Endothelial cell of hepatic sinusoid (primary cell): ENCODE results near the gene FOCAD.

Experiments
- in situ Hi-C: cut with HindIII; loops from 2 replicates; pipeline ENCODE4 v1.10.0; 2017; ENCODE audit warnings: low sequenced_read_pairs

The FOCAD gene

DNA sequence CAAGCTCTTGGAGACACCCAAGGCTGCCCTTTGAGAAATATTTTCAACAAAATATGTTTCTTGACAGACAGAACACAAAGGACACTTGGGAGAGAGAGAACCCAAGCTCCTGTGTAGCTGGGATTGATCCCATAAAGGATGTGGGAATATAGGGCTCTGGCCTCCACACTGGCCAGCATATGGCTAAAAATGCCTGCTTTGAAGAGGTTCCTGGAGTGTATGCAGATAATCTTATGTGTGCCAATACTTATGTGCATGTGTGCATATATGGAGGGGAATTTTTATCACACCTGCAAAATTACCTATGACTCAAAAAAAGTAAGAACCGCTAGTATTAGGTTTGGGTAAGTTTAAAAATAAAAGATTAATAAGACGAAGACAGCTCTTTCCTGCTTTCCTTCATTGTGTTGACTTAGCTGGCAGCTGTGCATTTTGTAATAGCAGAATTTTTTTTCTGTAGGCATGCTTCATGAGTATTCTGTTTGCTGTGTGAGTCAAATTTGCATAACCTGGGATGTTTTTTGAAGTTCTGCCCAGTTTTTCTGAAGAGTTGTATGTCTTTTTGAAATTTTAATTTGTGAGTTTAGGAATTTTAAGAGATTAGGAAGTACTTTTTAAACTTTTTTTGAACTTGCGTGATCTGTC, 304.7 kb downstream of the FOCAD start:
- in situ Hi-C loops, result no loop called here

- in situ Hi-C loops, result no loop called here
Measured at GRCh38 chr9:20989923-20990341, 305.9 kb downstream of the FOCAD start.

GRCh38 chr9:20990867-20991266, 306.8 kb downstream of the FOCAD start:
- in situ Hi-C loops, result no loop called here

DNA sequence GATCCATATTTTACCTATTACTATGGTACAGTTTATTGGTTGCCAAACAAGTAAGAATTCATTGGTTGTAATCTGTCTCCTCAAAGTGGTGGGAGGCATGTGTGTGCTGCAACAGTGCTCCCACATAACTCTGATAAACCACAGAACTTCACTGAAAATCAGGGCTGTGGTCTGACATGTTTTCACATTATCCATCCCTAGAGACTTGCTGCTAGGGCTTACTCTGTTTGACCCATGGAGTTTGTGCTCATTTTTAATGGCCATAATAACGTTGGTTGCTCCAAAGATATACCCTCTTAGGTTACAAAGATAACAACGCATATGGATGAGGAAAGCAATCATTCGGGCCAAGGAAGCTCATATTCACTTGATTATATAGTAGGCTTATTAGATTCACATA, 310.4 kb downstream of the FOCAD start:
- in situ Hi-C loops, result no loop called here

GRCh38 chr9:20995616-20996015, 311.6 kb downstream of the FOCAD start:
- in situ Hi-C loops, result no loop called here

DNA sequence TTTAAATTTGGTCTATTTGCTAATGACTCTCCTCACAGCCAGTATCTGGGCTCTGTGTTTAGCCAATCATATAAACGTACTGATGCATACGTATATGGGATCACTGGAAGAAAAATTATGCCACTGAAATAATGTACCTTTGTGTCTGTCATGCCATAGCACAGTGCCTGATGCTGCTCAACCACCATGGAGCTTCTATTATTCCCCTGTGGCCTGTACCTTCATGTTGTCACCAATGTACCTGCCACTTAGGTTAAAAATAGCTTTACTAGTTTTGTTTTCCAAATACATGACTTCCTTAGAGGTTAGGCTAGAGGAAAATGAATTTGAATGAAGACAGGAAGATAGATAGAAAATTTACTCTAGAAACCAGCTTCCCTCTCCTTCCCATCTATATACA, 312.8 kb downstream of the FOCAD start:
- in situ Hi-C loops, result no loop called here

DNA sequence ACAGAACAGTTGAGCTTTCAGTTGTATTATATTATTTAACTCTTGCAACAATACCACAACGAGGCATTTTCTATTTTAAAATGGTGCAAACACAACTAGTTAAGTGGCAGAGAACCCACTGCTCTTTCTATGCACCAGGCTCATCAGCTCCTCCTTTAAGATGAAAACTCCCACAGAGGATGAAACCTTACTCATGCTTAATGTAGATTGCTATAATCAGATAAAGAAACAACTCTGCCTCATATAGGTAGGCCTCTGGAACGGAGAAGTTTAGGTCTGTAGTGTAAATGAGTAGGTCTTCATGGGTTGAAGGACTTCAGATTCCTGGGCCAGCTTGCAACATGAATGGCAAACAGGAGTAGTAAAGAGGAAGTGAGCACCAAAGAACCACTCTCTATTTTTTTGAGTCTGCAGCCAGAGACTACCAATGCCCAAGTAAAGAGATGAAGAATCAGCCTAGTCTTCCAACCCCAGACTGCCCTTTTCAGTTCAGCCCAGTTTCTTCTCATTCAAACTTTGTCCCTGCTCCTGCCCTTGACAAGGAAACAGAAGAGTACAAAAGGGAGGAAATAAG, 313.5 kb downstream of the FOCAD start:
- in situ Hi-C loops, result no loop called here

DNA sequence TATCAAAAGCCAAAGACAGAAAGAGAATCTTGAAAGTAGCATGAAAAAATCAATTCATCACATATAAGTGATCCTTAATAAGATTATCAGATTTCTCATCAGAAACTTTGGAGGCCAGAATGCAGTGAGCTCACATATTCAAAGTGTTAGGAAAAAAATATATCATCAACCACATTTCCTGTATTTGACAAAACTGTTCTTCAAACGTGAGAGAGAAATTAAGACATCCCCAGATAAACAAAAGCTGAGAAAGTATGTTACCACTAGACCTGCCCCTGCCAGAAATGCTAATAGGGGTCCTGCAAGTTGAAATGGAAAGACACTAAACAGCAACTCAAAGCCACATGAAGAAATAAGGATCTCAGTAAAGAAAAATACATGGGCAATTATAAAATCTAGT, 317.5 kb downstream of the FOCAD start:
- in situ Hi-C loops, result no loop called here

GRCh38 chr9:21002040-21002439, 318.0 kb downstream of the FOCAD start:
- in situ Hi-C loops, result no loop called here

GRCh38 chr9:21015129-21015815, 331.2 kb downstream of the FOCAD start:
- in situ Hi-C loops, result no loop called here

DNA sequence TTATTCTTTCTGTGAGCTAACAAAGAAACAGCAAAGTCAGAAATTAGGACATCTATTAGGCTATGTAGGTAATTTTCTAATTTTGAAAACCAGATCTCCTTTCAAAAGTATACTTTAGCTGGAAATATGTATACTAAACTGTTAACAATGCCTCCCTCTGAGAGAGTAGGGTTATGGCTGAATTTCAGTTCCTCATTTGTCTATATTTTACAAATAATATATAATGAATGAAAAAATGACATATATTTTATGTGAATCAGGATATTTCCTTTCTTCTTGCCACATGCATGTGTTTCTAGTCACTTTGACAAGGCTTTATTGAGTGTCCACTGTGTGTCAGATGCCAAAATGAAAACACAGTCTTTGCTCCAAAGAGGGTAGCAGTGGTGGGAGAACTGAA, 331.9 kb downstream of the FOCAD start:
- in situ Hi-C loops, result no loop called here

- in situ Hi-C loops, result no loop called here
Measured at GRCh38 chr9:21016701-21017491, 332.8 kb downstream of the FOCAD start.

GRCh38 chr9:21018177-21018576, 334.1 kb downstream of the FOCAD start:
- in situ Hi-C loops, result no loop called here

- in situ Hi-C loops, result no loop called here
Measured at GRCh38 chr9:21023861-21024260, 339.8 kb downstream of the FOCAD start.

DNA sequence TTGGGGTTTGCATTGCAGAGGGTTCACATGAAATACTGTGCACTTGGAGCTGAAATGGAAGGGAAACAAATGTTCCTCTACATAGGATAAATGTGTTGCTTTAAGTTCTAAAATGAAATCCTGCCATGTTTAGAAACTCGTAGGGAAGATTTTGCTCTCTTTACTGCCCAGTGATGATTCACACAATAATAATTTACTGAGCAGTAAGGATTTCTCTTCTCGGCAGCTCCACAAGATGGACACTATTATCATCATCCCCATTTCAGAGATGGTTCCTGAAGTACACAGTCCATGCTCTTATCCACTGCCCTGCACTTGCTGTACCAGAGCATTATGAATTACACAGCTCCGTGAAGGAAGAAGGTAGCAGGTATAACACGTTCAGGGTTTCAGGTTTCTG, 343.2 kb downstream of the FOCAD start:
- in situ Hi-C loops, result no loop called here

DNA sequence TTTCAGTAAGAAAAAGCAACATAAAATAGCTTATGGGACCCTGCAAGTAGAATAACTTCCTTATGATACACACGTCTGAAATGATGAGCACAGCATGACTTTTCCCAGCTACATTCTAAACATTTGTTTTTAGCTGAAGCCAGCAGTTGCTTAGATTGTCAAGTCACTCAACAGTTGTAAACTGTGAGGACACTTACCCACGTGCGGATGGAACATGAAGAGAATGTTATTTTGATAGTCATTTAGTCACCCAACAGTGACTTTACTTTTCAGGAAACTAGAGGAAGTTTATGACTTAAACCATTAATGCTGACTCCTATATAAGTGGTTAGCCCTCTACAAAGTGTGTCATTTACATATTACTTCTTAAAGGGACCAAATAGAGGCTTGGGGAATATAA, 344.4 kb downstream of the FOCAD start:
- in situ Hi-C loops, result no loop called here

DNA sequence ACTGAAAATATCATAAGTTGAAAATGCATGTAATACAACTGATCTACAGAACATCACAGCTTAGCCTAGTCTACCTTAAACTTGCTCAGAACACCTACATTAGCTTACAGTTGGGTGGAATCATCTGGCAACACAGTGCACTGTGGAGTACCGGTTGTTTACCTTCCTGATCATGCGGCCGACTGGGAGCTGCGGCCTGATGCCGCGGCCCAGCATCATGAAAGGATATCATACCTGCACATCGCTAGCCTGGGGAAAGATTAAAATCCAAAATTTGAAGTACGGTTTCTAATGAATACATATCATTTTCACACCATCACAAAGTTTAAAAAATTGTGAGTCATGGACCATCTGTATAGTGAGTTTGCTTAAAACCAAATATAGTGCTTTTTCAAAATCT, 345.6 kb downstream of the FOCAD start:
- in situ Hi-C loops, result no loop called here

DNA sequence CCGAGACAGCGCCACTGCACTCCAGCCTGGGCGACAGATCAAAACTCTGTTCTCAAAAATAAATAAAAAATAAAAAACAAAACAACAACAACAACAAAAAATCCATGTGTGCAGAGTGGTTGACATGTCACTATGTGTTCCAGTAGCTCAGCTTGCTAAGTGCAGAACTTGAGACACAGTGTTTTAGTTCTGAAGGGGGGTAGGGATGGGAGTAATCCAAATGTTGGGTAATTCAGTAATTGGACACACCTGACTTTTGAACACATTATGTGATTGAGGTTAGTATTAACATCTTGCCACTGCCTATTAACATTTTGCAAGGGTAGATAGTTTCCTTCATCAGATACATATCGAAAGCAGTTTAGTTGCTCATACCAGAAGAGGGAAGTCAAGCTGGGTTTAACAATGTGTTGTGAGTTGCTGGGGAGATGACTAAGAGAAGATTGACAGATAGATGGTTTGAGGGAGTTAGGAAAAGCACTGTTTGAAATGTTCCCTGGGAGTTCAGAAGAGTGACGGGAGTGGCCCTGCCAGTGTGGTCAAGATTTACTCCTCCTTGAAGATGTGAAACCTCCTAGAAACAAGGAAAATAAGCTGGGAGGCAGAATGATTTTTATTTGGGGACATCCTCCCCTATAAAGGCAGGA, 346.5 kb downstream of the FOCAD start:
- in situ Hi-C loops, result no loop called here

GRCh38 chr9:21031091-21031807, 347.2 kb downstream of the FOCAD start, which contains the start of gene HACD4:
HACD4 (minus strand) TSS chr9:21031640; CDS start chr9:21031590, 50 bp downstream.
- in situ Hi-C loops, result no loop called here

- in situ Hi-C loops, result no loop called here
Measured at GRCh38 chr9:21031808-21032183, 347.7 kb downstream of the FOCAD start.
